IPS DF 4.7 (cell line): ENCODE results near the gene C17orf107.

ENCODE experiments used
- DNase-seq: peaks from one replicate; pipeline ENCODE4 v3.0.0-alpha.2; 2013; ENCODE audit warnings: low spot score; ENCODE audit errors: extremely low read depth

Gene C17orf107

GRCh38 chr17:4872786-4873185, 26.6 kb upstream of the C17orf107 start:
- no peak for DNase-seq

GRCh38 chr17:4877089-4877488, 22.2 kb upstream of the C17orf107 start:
- no peak for DNase-seq

GRCh38 chr17:4879601-4880000, 19.7 kb upstream of the C17orf107 start:
- DNase-seq, result no peak

GRCh38 chr17:4880857-4881256, 18.5 kb upstream of the C17orf107 start:
- no peak for DNase-seq

- no peak for DNase-seq
These were observed 17.4 kb upstream of the C17orf107 start for GRCh38 chr17:4881761-4882555.

- DNase-seq, result no peak
These were observed 14.8 kb upstream of the C17orf107 start for GRCh38 chr17:4884489-4884888.

GRCh38 chr17:4886830-4887229, 12.5 kb upstream of the C17orf107 start:
- no peak for DNase-seq

GRCh38 chr17:4887581-4887980, 11.8 kb upstream of the C17orf107 start:
- DNase-seq, result no peak

GRCh38 chr17:4891411-4892410, 7.6 kb upstream of the C17orf107 start:
- DNase-seq, result no peak

- DNase-seq, result no peak
These were observed 6.7 kb upstream of the C17orf107 start for GRCh38 chr17:4892499-4893221.

- no peak for DNase-seq
These were observed 6.1 kb upstream of the C17orf107 start for GRCh38 chr17:4893272-4893671.

- no peak for DNase-seq
These were observed 5.4 kb upstream of the C17orf107 start for GRCh38 chr17:4893721-4894560.

GRCh38 chr17:4895121-4895520, 4.2 kb upstream of the C17orf107 start:
- DNase-seq, result no peak

- DNase-seq, result no peak
These were observed 3.5 kb upstream of the C17orf107 start for GRCh38 chr17:4895657-4896331.

GRCh38 chr17:4896332-4897197, 2.8 kb upstream of the C17orf107 start:
- no peak for DNase-seq

GRCh38 chr17:4897198-4897687, 2.1 kb upstream of the C17orf107 start:
- no peak for DNase-seq

GRCh38 chr17:4897785-4898184, 1.6 kb upstream of the C17orf107 start:
- DNase-seq, result no peak

- no peak for DNase-seq
These were observed 985 bp upstream of the C17orf107 start for GRCh38 chr17:4898351-4898750.

- DNase-seq, result no peak
These were observed 409 bp upstream of the C17orf107 start for GRCh38 chr17:4898927-4899326.
